SU-DHL-6 (cell line): Measurements from ENCODE around the gene KNCN.

Experiments
- EZH2phosphoT487 ChIP-seq: fragments of 200-600 bp; sonication (generic), shearing (Covaris generic); conservative IDR thresholded peaks from 2 replicates; pipeline ENCODE4 v1.6.1; 2018; ENCODE audit warnings: mild to moderate bottlenecking, antibody characterized with exemption, low read length, moderate library complexity, mixed read lengths
- TF ChIP-seq, protein P1 (sequence below): fragments of 200-600 bp; sonication (generic); IDR thresholded peaks from one replicate; pipeline ENCODE4 v1.5.1; 2017; ENCODE audit warnings: antibody characterized with exemption, mild to moderate bottlenecking, low read length, moderate library complexity; ENCODE audit not compliant: insufficient read depth, poor library complexity, severe bottlenecking

DNA sequence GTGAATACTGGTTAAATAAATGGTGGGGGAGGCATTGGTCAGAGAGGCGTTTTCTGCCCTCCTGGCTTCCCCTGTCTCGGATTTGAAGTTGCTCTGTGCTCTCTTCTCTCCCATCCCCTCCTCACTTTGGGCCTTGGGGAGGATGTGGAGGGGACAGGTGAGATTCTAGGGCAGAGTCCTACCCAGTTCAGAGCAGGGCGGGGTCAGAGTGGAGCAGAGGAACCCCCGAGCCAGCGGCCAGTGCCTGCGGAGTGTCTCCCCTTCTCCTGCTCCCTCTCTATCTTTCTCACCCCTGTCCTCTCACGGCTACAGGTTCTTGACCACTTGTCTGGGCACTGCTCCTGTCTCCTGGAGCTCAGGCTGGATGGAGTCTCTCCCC, 8.1 kb downstream of the KNCN start:
- TF ChIP-seq, protein P1, sequence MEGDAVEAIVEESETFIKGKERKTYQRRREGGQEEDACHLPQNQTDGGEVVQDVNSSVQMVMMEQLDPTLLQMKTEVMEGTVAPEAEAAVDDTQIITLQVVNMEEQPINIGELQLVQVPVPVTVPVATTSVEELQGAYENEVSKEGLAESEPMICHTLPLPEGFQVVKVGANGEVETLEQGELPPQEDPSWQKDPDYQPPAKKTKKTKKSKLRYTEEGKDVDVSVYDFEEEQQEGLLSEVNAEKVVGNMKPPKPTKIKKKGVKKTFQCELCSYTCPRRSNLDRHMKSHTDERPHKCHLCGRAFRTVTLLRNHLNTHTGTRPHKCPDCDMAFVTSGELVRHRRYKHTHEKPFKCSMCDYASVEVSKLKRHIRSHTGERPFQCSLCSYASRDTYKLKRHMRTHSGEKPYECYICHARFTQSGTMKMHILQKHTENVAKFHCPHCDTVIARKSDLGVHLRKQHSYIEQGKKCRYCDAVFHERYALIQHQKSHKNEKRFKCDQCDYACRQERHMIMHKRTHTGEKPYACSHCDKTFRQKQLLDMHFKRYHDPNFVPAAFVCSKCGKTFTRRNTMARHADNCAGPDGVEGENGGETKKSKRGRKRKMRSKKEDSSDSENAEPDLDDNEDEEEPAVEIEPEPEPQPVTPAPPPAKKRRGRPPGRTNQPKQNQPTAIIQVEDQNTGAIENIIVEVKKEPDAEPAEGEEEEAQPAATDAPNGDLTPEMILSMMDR = no peak
- TF ChIP-seq EZH2phosphoT487 = no peak
